Stimulated activated naive CD8-positive, alpha-beta T cell treated with anti-CD3 and anti-CD28 coated beads, Interleukin-15, amount 100 ng/mL, for 72 hours (primary cell): ENCODE measurements around the gene RAB21.
A peak's percentile ranks its signal among the peaks of the same experiment; 100 is the strongest.

Experiments
- ATAC-seq: fragments of 150-1000 bp; cut with Tn5 transposase; 2 replicates; pipeline ENCODE4 v1.10.0; 2021; ENCODE audit warnings: mild to moderate bottlenecking, moderate library complexity
- DNase-seq, 2 donors: peaks; one replicate each; pipeline ENCODE4 v3.0.0; 2021 to 2022
- H3K27ac Mint-ChIP-seq, 2 donors: one replicate each; pipeline ENCODE4 v1.8.0; 2022; ENCODE audit warnings: mild to moderate bottlenecking in 2 of 2, mixed read lengths in 2 of 2, moderate library complexity in 2 of 2
- H3K27me3 Mint-ChIP-seq: one replicate; pipeline ENCODE4 v1.8.0; 2022; ENCODE audit warnings: mixed read lengths
- H3K4me1 Mint-ChIP-seq: one replicate; pipeline ENCODE4 v1.8.0; 2022; ENCODE audit warnings: mild to moderate bottlenecking, mixed read lengths
- H3K4me3 Mint-ChIP-seq, 2 donors: one replicate each; pipeline ENCODE4 v1.8.0; 2022; ENCODE audit warnings: mild to moderate bottlenecking in 2 of 2, mixed read lengths in 2 of 2, moderate library complexity in 1 of 2
- H3K9me3 Mint-ChIP-seq, 2 donors: one replicate each; pipeline ENCODE4 v1.8.0; 2022; ENCODE audit warnings: mixed read lengths in 2 of 2

The RAB21 gene, protein sequence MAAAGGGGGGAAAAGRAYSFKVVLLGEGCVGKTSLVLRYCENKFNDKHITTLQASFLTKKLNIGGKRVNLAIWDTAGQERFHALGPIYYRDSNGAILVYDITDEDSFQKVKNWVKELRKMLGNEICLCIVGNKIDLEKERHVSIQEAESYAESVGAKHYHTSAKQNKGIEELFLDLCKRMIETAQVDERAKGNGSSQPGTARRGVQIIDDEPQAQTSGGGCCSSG

DNA sequence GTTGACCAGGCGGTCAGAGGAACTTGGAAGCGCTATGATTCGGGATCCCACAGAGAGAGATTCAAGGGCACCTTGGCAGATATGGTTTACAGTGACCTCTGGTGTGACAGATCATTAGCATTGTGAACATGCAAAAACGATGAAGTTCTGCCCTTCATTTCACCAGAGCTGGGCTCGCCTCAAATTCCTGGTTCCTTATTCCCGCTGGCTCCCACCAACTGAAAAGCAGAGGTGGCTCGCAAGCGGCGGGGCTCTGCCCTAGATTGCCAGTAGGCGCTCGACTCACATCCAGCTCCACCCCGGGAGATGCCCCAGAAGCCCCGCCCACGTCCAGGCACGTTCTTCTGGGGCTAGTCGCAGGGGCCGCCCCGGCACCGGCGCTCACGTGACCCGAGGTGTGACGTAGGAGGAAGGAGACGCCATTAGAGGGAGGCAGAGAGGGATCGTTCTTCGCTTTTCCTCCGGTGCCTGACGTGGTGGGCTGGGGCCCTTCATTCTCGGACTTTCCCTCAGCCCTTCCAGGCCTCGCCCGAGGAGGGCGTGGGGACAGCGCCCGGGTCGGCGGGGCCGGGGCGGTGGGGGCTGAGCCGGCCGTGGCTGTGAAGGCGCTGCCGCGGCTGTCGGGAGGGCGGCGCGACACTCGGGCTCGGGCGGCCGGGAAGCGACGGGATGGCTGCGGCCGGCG lies at the start of gene RAB21:
RAB21 (plus strand) TSS at position 403 of the 685 bp plus-strand sequence; CDS start at position 670, 267 bp downstream.
- Mint-ChIP-seq H3K9me3 (peaks cover 7 to 10% of the 10 kb centered on the region in 2 donors), H3K4me3 (peak within 1 kb of the TSS; percentile 88 to 93), H3K27me3 (peaks cover 28% of the 10 kb centered on the region), H3K27ac (peak within 1 kb of the TSS; percentile 95 to 98), H3K4me1 (peaks cover 35% of the 10 kb centered on the region)
- DNase-seq (peak; percentile 95 to 98), ATAC-seq (peak; percentile 91)

- Mint-ChIP-seq H3K4me1 (no peaks in the 10 kb centered on the region), H3K9me3 (peaks cover 0 to 2% of the 10 kb centered on the region in 2 donors), H3K27me3 (no peaks in the 10 kb centered on the region), H3K4me3 (no peak overlapping the region), H3K27ac (no peak overlapping the region)
- no peak for DNase-seq
- no peak for ATAC-seq
These were observed 49.7 kb upstream of the RAB21 start for GRCh38 chr12:71704920-71705319.

DNA sequence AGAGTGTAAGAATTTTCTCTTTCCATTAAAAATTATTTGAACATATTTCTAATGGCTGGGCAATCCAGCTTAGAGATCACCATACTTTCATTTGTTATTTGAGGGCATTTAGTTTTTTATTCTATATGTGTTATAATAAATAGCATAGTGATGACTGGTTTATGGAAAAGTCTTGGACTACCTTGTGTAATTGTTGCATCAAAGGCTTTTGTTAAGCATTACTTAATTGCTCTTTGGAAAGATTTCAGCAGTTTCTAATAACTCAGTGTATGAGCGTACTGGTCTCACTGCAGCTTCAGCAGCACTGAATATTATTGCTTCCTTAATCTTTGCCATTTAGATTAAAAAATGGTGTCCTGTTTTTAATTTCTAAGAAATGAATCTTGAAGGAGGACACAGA lies 46.0 kb upstream of the RAB21 start:
- H3K4me3 Mint-ChIP-seq = no peak overlapping the region
- DNase-seq (no peak), ATAC-seq (no peak)
- no peaks in the 10 kb centered on the region for H3K4me1 Mint-ChIP-seq
- no peak overlapping the region for H3K27ac Mint-ChIP-seq
- H3K27me3 Mint-ChIP-seq = no peaks in the 10 kb centered on the region
- H3K9me3 Mint-ChIP-seq = peaks cover 15 to 35% of the 10 kb centered on the region in 2 donors

DNA sequence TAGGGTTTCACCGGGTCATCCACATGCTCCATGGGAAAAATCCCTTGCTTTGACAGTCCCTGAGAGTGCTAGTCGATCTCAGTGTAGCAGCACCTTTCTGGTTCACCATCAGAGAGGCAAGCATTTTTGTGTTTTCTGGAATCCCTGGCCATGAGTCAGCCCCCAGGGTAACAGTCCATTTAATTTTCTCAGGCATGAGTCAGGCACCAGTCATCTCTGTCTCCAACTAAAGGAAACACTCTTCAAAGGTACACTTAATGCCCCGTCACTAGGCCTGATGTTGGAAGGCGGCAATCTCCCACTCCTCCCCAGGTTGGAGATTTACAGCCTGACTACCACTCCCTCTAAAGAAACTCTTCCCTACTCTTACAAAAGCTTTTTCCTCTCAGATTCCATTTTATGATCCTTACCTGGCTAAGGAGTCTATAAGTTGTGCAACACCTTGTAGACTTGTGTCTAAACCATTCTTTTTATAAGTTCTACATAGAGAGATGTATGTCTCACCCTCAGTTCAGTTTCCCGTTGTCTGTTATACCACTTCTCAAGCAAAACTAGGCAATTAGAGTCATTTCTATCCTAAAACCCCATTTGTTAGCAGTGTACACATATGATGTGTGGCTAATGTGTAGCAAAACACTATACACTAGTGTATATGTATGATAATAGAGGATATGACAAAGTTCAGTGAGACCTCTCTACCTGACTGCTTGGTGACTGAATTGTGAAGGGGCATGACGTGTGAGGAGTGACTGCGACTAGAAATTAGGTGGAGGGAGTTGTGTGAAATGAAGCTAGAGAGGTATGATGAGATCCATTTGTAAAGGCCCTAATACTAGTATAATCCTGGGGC lies 44.2 kb upstream of the RAB21 start:
- H3K4me3 Mint-ChIP-seq = no peak overlapping the region
- H3K4me1 Mint-ChIP-seq = no peaks in the 10 kb centered on the region
- no peak for DNase-seq
- peaks cover 15 to 50% of the 10 kb centered on the region in 2 donors for H3K9me3 Mint-ChIP-seq
- ATAC-seq = no peak
- no peak overlapping the region for H3K27ac Mint-ChIP-seq
- no peaks in the 10 kb centered on the region for H3K27me3 Mint-ChIP-seq

DNA sequence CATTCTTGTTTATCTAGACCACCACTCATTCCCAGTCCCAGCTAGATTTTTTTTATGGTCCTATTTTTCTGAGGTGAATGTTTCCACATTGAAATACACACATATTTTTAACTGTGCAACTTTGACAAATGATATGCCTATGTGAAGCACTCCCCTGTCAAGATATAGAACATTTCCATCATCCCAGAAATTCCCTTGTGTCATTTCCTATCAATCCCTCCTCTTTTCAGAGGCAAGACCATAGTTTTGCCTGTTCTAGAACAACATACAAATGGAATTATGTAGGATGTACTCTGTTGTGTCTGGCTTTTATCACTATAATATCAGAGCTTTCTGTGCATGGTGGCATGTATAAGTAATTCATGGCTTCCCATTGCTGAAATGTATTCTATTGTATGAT lies 36.1 kb upstream of the RAB21 start:
- ATAC-seq (no peak), DNase-seq (no peak)
- Mint-ChIP-seq H3K9me3 (peaks cover 7 to 23% of the 10 kb centered on the region in 2 donors), H3K27ac (no peak overlapping the region), H3K4me1 (no peaks in the 10 kb centered on the region), H3K27me3 (no peaks in the 10 kb centered on the region), H3K4me3 (no peak overlapping the region)

DNA sequence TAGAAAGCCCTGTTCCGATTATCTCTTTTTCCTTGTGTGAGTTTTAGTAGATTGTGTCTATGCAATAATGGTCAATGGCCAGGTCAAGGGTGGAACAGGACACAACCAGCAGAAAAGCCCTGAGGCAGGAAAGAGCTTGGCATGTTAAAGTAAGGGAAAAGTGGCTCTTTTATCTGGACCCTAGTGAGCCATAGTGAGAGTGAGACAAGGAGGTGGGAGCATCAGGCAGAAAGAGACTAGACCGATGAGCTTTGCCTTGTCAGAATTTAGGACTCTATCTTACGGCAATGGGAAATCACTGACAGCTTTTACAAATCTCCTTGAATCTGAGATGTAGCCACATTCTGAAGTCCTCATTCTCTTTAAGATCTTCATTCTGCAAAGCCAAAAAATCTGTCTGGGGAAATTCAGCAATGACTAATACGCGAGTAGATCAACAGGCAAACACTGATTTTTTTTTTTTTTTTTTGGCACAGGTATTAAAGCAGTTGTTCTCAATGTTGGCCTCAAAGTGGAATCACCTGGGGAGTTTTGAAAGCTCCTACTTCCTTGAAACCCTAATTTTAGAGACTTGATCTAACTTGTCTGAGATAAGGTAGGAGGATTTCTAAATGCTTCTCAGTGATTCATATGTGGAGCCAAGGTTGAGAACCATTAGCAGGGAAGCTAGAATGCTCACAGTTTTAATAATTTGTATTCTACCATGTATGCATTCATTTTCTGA lies 34.9 kb upstream of the RAB21 start:
- H3K9me3 Mint-ChIP-seq = peaks cover 7 to 11% of the 10 kb centered on the region in 2 donors
- ATAC-seq (no peak), DNase-seq (no peak)
- no peak overlapping the region for H3K4me3 Mint-ChIP-seq
- no peaks in the 10 kb centered on the region for H3K27me3 Mint-ChIP-seq
- no peaks in the 10 kb centered on the region for H3K4me1 Mint-ChIP-seq
- H3K27ac Mint-ChIP-seq = no peak overlapping the region

GRCh38 chr12:71721783-71722505 lies 32.7 kb upstream of the RAB21 start:
- H3K27ac Mint-ChIP-seq = no peak overlapping the region
- no peaks in the 10 kb centered on the region for H3K9me3 Mint-ChIP-seq
- no peaks in the 10 kb centered on the region for H3K27me3 Mint-ChIP-seq
- DNase-seq (no peak), ATAC-seq (no peak)
- H3K4me1 Mint-ChIP-seq = no peaks in the 10 kb centered on the region
- H3K4me3 Mint-ChIP-seq = no peak overlapping the region

GRCh38 chr12:71725011-71725410 lies 29.7 kb upstream of the RAB21 start:
- Mint-ChIP-seq H3K4me3 (no peak overlapping the region), H3K27ac (no peak overlapping the region), H3K4me1 (no peaks in the 10 kb centered on the region), H3K27me3 (no peaks in the 10 kb centered on the region), H3K9me3 (no peaks in the 10 kb centered on the region)
- ATAC-seq (no peak), DNase-seq (no peak)

GRCh38 chr12:71726548-71726947 lies 28.1 kb upstream of the RAB21 start:
- ATAC-seq = no peak
- no peaks in the 10 kb centered on the region for H3K27me3 Mint-ChIP-seq
- H3K4me3 Mint-ChIP-seq = no peak overlapping the region

DNA sequence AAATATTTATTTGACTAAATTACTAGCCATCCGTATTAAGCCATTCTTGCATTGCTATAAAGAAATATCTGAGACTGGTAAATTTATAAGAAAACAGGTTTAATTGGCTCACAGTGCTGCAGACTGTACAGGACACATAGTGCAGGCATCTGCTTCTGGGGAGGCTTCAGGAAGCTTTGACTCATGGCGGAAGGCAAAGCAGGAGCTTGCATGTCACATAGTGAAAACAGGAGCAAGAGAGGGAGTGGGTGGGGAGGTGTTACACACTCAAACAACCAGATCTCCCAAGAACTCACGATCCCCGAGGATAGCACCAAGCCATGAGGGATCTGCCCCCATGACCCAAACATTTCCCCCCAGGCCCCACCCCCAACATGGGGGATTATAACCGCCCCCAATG lies 26.7 kb upstream of the RAB21 start:
- no peaks in the 10 kb centered on the region for H3K4me1 Mint-ChIP-seq
- ATAC-seq = no peak
- H3K27ac Mint-ChIP-seq = no peak overlapping the region
- H3K27me3 Mint-ChIP-seq = no peaks in the 10 kb centered on the region
- DNase-seq = no peak
- no peaks in the 10 kb centered on the region for H3K9me3 Mint-ChIP-seq
- no peak overlapping the region for H3K4me3 Mint-ChIP-seq

More at GRCh38 chr12:71726548-71726947, 28.1 kb upstream of the RAB21 start:
- Mint-ChIP-seq H3K27ac (no peak overlapping the region), H3K4me1 (no peaks in the 10 kb centered on the region), H3K9me3 (no peaks in the 10 kb centered on the region)
- DNase-seq = no peak

DNA sequence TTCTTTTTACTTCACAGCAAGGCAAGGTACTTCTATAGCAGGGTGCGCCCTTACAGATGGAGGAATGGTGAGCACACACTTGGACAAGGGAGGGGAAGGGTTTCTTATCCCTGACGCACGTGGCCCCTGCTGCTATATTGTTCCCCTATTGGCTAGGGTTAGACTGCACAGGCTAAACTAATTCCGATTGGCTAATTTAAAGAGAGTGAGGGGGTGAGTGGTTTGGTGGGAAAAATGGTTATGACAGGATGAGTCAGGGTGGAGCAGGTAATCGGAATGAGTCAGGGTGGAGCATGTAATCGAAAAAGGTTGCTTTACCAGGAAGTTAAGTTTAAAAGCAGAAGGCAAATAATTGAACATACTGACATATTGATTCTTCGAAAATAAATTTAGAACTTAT lies 23.7 kb upstream of the RAB21 start:
- DNase-seq (no peak), ATAC-seq (no peak)
- H3K9me3 Mint-ChIP-seq = no peaks in the 10 kb centered on the region
- no peaks in the 10 kb centered on the region for H3K4me1 Mint-ChIP-seq
- H3K27me3 Mint-ChIP-seq = no peaks in the 10 kb centered on the region
- H3K4me3 Mint-ChIP-seq = no peak overlapping the region
- H3K27ac Mint-ChIP-seq = no peak overlapping the region

- H3K27ac Mint-ChIP-seq = no peak overlapping the region
- H3K9me3 Mint-ChIP-seq = no peaks in the 10 kb centered on the region
- H3K4me1 Mint-ChIP-seq = no peaks in the 10 kb centered on the region
- H3K27me3 Mint-ChIP-seq = no peaks in the 10 kb centered on the region
- peak; percentile 33 for ATAC-seq
- no peak for DNase-seq
- H3K4me3 Mint-ChIP-seq = no peak overlapping the region
These were observed 23.0 kb upstream of the RAB21 start for GRCh38 chr12:71731439-71732356.

GRCh38 chr12:71732357-71732712 lies 22.3 kb upstream of the RAB21 start:
- Mint-ChIP-seq H3K4me1 (no peaks in the 10 kb centered on the region), H3K9me3 (no peaks in the 10 kb centered on the region), H3K27ac (no peak overlapping the region), H3K4me3 (no peak overlapping the region), H3K27me3 (no peaks in the 10 kb centered on the region)
- ATAC-seq (no peak), DNase-seq (no peak)

GRCh38 chr12:71737197-71737596 lies 17.5 kb upstream of the RAB21 start:
- DNase-seq (no peak), ATAC-seq (no peak)
- Mint-ChIP-seq H3K27ac (no peak overlapping the region), H3K9me3 (no peaks in the 10 kb centered on the region), H3K4me3 (no peak overlapping the region), H3K27me3 (no peaks in the 10 kb centered on the region), H3K4me1 (no peaks in the 10 kb centered on the region)
